ENCODE data around the gene MAST4. TPM values are rescaled to one million over a fixed set of nuclear protein-coding genes. Genes with fewer than 3 reads are reported as not detected.

The MAST4 gene
- total RNA-seq, 2 experiments from 2014 or later: 27.7 to 28.8 TPM

GRCh38 chr5:66718374-66719002 lies 122.3 kb downstream of the MAST4 start:
- peaks cover 16% of the 10 kb centered on the region for H3K27me3 Mint-ChIP-seq (ENCODE audit: low read depth)
- no peaks in the 10 kb centered on the region for H3K4me1 Mint-ChIP-seq (ENCODE audit: low read depth)
- H3K36me3 Mint-ChIP-seq (ENCODE audit: low read depth): no peaks in the 10 kb centered on the region
- H3K4me3 Mint-ChIP-seq: no peak overlapping the region
- DNase-seq: no peak
- no peaks in the 10 kb centered on the region for H3K9me3 Mint-ChIP-seq
- CTCF ChIA-PET: no interaction called here
- H3K27ac Mint-ChIP-seq: no peak overlapping the region
- intact Hi-C loops (cut with micrococcal nuclease): no loop called here

GRCh38 chr5:66720780-66721179 lies 124.6 kb downstream of the MAST4 start:
- Mint-ChIP-seq H3K4me1 (ENCODE audit: low read depth) (no peaks in the 10 kb centered on the region), H3K4me3 (no peak overlapping the region), H3K36me3 (ENCODE audit: low read depth) (no peaks in the 10 kb centered on the region), H3K27me3 (ENCODE audit: low read depth) (peaks cover 16% of the 10 kb centered on the region), H3K27ac (no peak overlapping the region), H3K9me3 (no peaks in the 10 kb centered on the region)
- CTCF ChIA-PET: no interaction called here
- no peak for DNase-seq
- intact Hi-C loops (cut with micrococcal nuclease): no loop called here

- H3K4me3 Mint-ChIP-seq: no peak overlapping the region
- H3K27me3 Mint-ChIP-seq (ENCODE audit: low read depth): peaks cover 14% of the 10 kb centered on the region
- CTCF ChIA-PET: no interaction called here
- no peak overlapping the region for H3K27ac Mint-ChIP-seq
- DNase-seq: no peak
- no peaks in the 10 kb centered on the region for H3K9me3 Mint-ChIP-seq
- no peaks in the 10 kb centered on the region for H3K36me3 Mint-ChIP-seq (ENCODE audit: low read depth)
- intact Hi-C loops (cut with micrococcal nuclease): no loop called here
- no peaks in the 10 kb centered on the region for H3K4me1 Mint-ChIP-seq (ENCODE audit: low read depth)
These were observed 126.5 kb downstream of the MAST4 start for GRCh38 chr5:66722686-66723085.

GRCh38 chr5:66724349-66725139 lies 128.4 kb downstream of the MAST4 start:
- DNase-seq: no peak
- CTCF ChIA-PET: interaction anchor here (1.9 kb wide), 1 partner anchor 418 kb away, joined by 6 read pairs; no protein-coding TSS in a partner anchor
- H3K27ac Mint-ChIP-seq: no peak overlapping the region
- no peaks in the 10 kb centered on the region for H3K9me3 Mint-ChIP-seq
- H3K36me3 Mint-ChIP-seq (ENCODE audit: low read depth): no peaks in the 10 kb centered on the region
- intact Hi-C loops (cut with micrococcal nuclease): no loop called here
- H3K4me1 Mint-ChIP-seq (ENCODE audit: low read depth): no peaks in the 10 kb centered on the region
- peaks cover 17% of the 10 kb centered on the region for H3K27me3 Mint-ChIP-seq (ENCODE audit: low read depth)
- no peak overlapping the region for H3K4me3 Mint-ChIP-seq

- Mint-ChIP-seq H3K27me3 (ENCODE audit: low read depth) (peaks cover 11% of the 10 kb centered on the region), H3K9me3 (no peaks in the 10 kb centered on the region), H3K4me3 (no peak overlapping the region), H3K36me3 (ENCODE audit: low read depth) (no peaks in the 10 kb centered on the region), H3K4me1 (ENCODE audit: low read depth) (no peaks in the 10 kb centered on the region), H3K27ac (no peak overlapping the region)
- CTCF ChIA-PET: interaction anchor here (1.3 kb wide), 1 partner anchor 421 kb away, joined by 5 read pairs; no protein-coding TSS in a partner anchor
- DNase-seq: no peak
- intact Hi-C loops (cut with micrococcal nuclease): no loop called here
These were observed 131.4 kb downstream of the MAST4 start for GRCh38 chr5:66727630-66728029.

- intact Hi-C loops (cut with micrococcal nuclease): no loop called here
- no peak for DNase-seq
- no peaks in the 10 kb centered on the region for H3K4me1 Mint-ChIP-seq (ENCODE audit: low read depth)
- peaks cover 11% of the 10 kb centered on the region for H3K27me3 Mint-ChIP-seq (ENCODE audit: low read depth)
- no peak overlapping the region for H3K4me3 Mint-ChIP-seq
- H3K36me3 Mint-ChIP-seq (ENCODE audit: low read depth): no peaks in the 10 kb centered on the region
- no peaks in the 10 kb centered on the region for H3K9me3 Mint-ChIP-seq
- H3K27ac Mint-ChIP-seq: no peak overlapping the region
- CTCF ChIA-PET: interaction anchor here (1.3 kb wide), 1 partner anchor 421 kb away, joined by 5 read pairs; no protein-coding TSS in a partner anchor
These were observed 131.9 kb downstream of the MAST4 start for GRCh38 chr5:66728049-66728448.

GRCh38 chr5:66737096-66737495 lies 140.9 kb downstream of the MAST4 start:
- H3K27ac Mint-ChIP-seq: no peak overlapping the region
- intact Hi-C loops (cut with micrococcal nuclease): no loop called here
- peaks cover 9% of the 10 kb centered on the region for H3K27me3 Mint-ChIP-seq (ENCODE audit: low read depth)
- H3K4me1 Mint-ChIP-seq (ENCODE audit: low read depth): no peaks in the 10 kb centered on the region
- no peaks in the 10 kb centered on the region for H3K36me3 Mint-ChIP-seq (ENCODE audit: low read depth)
- no peak for DNase-seq
- H3K9me3 Mint-ChIP-seq: no peaks in the 10 kb centered on the region
- no peak overlapping the region for H3K4me3 Mint-ChIP-seq
- CTCF ChIA-PET: no interaction called here

GRCh38 chr5:66738136-66738535 lies 141.9 kb downstream of the MAST4 start:
- CTCF ChIA-PET: no interaction called here
- H3K27me3 Mint-ChIP-seq (ENCODE audit: low read depth): peaks cover 6% of the 10 kb centered on the region
- no peak overlapping the region for H3K27ac Mint-ChIP-seq
- DNase-seq: no peak
- no peaks in the 10 kb centered on the region for H3K9me3 Mint-ChIP-seq
- no peaks in the 10 kb centered on the region for H3K36me3 Mint-ChIP-seq (ENCODE audit: low read depth)
- no peaks in the 10 kb centered on the region for H3K4me1 Mint-ChIP-seq (ENCODE audit: low read depth)
- H3K4me3 Mint-ChIP-seq: no peak overlapping the region
- intact Hi-C loops (cut with micrococcal nuclease): no loop called here

- intact Hi-C loops (cut with micrococcal nuclease): no loop called here
- H3K36me3 Mint-ChIP-seq (ENCODE audit: low read depth): no peaks in the 10 kb centered on the region
- H3K27ac Mint-ChIP-seq: no peak overlapping the region
- H3K4me1 Mint-ChIP-seq (ENCODE audit: low read depth): no peaks in the 10 kb centered on the region
- no peak overlapping the region for H3K4me3 Mint-ChIP-seq
- H3K9me3 Mint-ChIP-seq: no peaks in the 10 kb centered on the region
- peaks cover 5% of the 10 kb centered on the region for H3K27me3 Mint-ChIP-seq (ENCODE audit: low read depth)
- CTCF ChIA-PET: interaction anchor here (1.0 kb wide), 1 partner anchor 430 kb away, joined by 5 read pairs; no protein-coding TSS in a partner anchor
- DNase-seq: no peak
These were observed 142.8 kb downstream of the MAST4 start for GRCh38 chr5:66739021-66739420.

- Mint-ChIP-seq H3K36me3 (ENCODE audit: low read depth) (no peaks in the 10 kb centered on the region), H3K27me3 (ENCODE audit: low read depth) (peaks cover 5% of the 10 kb centered on the region), H3K9me3 (no peaks in the 10 kb centered on the region), H3K4me1 (ENCODE audit: low read depth) (no peaks in the 10 kb centered on the region), H3K27ac (no peak overlapping the region), H3K4me3 (no peak overlapping the region)
- intact Hi-C loops (cut with micrococcal nuclease): no loop called here
- DNase-seq: no peak
- CTCF ChIA-PET: interaction anchor here (0.6 to 1.0 kb wide), 2 partner anchors 431 to 996 kb away, joined by 4 to 5 read pairs; no protein-coding TSS in a partner anchor
These were observed 143.8 kb downstream of the MAST4 start for GRCh38 chr5:66739951-66740350.

GRCh38 chr5:66741394-66741793 lies 145.2 kb downstream of the MAST4 start:
- CTCF ChIA-PET: no interaction called here
- H3K36me3 Mint-ChIP-seq (ENCODE audit: low read depth): no peaks in the 10 kb centered on the region
- no peak for DNase-seq
- no peaks in the 10 kb centered on the region for H3K4me1 Mint-ChIP-seq (ENCODE audit: low read depth)
- H3K9me3 Mint-ChIP-seq: no peaks in the 10 kb centered on the region
- H3K4me3 Mint-ChIP-seq: no peak overlapping the region
- peaks cover 9% of the 10 kb centered on the region for H3K27me3 Mint-ChIP-seq (ENCODE audit: low read depth)
- intact Hi-C loops (cut with micrococcal nuclease): no loop called here
- no peak overlapping the region for H3K27ac Mint-ChIP-seq

- peak; percentile 25 for DNase-seq
- Mint-ChIP-seq H3K36me3 (ENCODE audit: low read depth) (no peaks in the 10 kb centered on the region), H3K4me1 (ENCODE audit: low read depth) (no peaks in the 10 kb centered on the region), H3K4me3 (no peak overlapping the region), H3K27me3 (ENCODE audit: low read depth) (peaks cover 10% of the 10 kb centered on the region), H3K9me3 (no peaks in the 10 kb centered on the region), H3K27ac (no peak overlapping the region)
- CTCF ChIA-PET: interaction anchor here (0.6 to 1.1 kb wide), 3 partner anchors 15 to 436 kb away, joined by 3 read pairs; no protein-coding TSS in a partner anchor
- intact Hi-C loops (cut with micrococcal nuclease): no loop called here
These were observed 146.1 kb downstream of the MAST4 start for GRCh38 chr5:66742083-66742895.

All from activated naive CD4-positive, alpha-beta T cell treated with anti-CD3 and anti-CD28 coated beads for 36 hours (primary cell).